HG02623 (cell line): Measurements from ENCODE around the gene JAG2.

ENCODE experiments used
- ATAC-seq: cut with Tn5 transposase; IDR thresholded peaks from one replicate; pipeline ENCODE4 v1.9.1; 2021; ENCODE audit warnings: moderate library complexity; ENCODE audit not compliant: unreplicated experiment

JAG2 gene

DNA sequence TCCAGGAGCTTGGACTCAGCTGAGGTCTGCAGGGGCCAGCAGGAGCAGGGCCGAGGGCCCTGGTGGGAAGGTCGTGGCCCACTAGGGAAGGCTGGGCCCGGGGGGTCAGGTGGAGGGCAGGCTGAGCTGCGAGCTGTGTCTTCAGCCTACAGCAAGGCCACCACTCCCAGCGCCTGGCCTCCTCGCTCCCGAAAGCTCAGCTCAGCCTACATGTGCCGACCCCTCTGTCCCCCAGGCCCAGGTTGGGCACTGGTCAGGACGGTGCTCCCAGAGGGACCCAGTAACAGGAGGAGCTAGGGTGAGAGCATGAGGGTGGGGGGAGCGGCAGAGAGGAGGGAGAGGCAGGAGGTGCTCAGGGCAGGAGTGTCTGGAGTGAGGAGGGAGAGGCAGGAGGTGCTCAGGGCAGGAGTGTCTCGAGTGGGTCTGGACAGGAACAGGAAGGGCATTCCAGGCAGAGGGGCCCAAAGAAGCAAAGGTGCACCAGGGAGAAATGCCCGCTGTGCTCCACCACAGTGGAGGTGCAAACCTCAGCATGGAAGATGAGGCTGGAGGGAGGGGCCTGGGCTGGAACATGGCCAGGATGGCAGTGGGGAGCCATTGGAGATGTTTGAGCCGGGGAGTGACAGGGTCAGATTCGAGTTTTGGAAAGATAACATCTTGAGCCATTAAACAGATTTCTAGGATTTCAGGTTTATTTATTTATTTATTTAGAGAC, 74.2 kb downstream of the JAG2 start:
- no peak for ATAC-seq

DNA sequence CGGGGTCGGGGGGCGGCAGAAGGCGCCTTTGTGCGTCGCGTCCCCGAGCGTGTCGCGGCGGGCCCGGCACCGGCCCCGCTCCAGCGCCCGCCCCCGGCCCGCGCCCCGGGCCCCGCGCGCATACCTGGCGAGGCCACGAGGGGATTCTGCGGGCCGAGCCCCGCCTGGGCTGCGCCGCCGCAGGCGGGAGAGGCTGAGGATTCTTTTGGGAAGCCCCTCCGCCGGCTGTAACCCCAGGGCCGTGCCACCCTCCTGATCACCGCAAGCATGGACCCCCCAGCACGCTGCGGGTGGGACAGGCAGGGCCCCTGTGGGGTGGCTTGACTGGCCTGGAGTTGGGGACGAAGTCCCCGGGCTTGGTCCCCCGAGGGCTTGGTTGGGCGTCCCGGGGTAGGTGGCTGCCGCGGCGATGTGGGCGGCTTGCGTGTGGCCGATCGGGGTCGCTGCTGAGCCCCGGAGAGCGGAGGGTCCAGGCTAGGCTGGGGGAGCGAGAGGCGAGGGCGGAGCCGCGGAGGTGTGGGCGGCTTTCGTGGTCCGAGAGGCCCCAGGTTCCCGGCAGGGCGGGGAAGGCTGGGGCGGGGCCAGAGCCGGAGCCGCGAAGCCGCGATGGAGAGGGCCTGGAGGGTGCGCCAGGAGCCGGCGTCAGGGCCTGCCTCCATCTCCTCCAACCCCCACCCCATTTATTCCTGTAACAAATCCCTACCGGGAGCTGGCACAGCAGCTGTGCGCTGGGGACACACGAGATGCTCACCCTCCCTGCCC, 75.0 kb downstream of the JAG2 start:
- peak; percentile 31 for ATAC-seq

DNA sequence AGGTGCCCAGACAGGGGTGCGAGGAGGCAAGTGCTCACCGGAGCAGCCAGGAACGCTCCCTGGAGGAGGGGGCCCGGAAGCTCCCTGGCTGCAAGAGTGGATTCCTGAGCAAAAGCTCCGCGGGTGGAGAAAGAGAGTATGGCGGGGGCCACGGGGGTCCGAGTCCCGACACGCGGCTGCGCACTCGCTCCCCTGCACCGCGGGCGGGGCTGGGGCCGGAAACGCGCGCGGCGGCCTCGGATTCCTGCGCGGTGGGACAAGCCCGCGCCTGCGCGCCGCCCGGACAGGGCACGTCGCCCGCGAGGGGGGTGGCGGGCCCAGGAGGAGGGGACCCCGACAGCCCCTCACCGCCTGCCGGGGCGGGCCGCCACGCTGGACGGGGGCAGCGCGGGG, 75.5 kb downstream of the JAG2 start:
- ATAC-seq: no peak

DNA sequence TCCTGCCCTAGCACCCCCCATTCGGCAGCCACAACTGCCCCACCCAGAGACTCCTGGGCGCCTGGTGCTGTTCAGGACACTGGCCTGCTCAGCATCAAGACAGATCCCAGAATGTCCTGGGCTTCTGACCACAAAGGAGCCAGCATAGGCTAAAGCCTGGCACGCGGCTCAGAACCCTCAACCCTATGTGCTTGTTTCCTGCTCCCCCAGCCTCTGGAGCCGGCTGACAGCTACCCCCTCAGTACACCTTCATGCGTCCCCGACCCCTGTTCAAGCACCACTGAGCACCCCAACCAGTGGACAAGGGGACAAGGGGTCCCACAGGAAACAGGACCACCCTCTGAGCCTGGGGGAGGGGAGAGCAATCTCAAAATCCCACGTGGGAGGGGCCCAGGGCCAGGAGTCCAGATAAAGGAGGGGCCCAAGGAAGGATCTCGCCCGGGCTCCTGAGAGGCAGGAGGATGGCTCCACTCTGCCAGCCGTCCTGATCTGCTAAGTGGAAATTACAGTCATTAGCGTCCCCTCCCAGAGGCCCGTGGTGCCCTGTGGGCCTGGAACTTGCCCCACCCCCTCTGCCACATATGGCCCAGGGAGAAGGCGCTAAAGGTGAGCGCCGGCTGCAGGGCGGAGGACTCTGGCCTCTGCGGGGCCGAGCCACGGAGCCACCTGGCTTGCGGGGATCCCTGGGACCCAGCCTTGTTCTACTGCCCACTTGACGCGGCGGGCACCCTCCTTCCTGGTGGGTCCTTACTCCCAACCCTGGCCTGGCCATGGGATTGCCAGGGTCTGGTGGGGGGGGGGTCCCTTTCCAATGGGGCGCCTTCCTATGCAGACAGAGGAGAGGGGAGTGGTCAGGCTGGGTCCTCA, 76.2 kb downstream of the JAG2 start:
- ATAC-seq: no peak

DNA sequence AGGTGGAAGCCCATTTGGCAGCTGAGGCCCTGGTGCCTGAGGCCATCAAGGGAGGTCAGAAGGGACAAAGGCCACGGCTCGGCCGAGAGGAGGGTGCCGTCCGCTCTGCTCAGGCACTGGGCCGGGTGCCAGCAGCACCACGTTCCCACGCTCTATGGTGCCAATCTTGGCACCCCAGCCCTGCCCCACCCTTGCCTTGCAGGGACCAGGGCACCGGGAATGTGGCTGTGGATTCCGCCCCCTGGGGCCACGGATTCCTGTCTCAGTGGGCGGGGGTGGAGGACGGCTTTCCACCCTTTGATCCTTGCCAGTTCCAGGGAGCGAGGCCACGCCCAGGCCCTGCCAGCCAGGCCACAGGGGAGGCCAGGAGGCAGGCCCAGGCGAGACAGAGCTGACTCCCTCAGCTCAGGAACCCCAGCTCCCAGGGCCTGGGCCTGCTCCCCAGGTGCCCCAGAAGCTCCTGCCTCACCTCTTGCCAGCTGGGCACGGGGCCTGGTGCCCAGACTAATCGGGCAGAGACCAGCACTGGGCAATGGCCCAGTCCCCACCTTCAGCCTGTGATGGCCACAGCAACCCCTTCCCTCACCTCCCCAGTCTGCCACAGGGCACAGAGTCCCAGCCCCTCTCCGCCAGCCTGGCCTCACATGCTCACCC, 76.9 kb downstream of the JAG2 start:
- ATAC-seq: no peak

DNA sequence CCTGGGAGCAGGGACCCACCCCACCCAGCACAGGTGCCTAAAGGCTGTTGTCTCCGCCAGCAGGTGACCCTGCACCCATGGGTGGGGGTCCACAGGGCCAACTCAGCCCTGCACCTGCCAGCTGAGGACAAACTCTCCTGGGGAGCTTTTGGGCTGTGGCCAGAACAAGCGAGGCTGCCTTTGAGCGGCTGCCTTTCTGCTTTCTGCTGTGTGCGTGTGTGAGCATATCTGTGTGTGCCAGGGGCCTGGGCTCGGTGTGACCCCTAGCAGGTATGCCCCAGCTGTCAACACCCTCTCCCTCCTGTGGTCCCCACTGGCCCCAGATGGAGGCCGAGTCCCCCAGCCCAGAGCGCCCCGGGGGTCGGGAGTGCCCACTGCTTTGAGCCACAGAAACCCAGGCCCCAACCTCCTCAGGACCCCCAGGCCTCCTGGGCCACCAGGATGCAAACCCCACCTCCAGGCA, 77.5 kb downstream of the JAG2 start:
- no peak for ATAC-seq
